Suprapubic skin (tissue), 4 donors: Measurements from ENCODE around the gene PARP6.

ENCODE experiments used
- EP300 ChIP-seq: sonication (generic); formaldehyde crosslinking; IDR thresholded peaks from one replicate; pipeline ENCODE4 v1.6.1; 2017; ENCODE audit warnings: antibody characterized with exemption
- POLR2A ChIP-seq, 2 donors: fragments of 450-650 bp; IDR thresholded peaks; one replicate each; pipeline ENCODE4 v1.6.1; 2017; ENCODE audit warnings: antibody characterized with exemption in 2 of 2, mild to moderate bottlenecking in 2 of 2, moderate library complexity in 2 of 2
- POLR2AphosphoS5 ChIP-seq, 3 donors: sonication (generic); formaldehyde crosslinking; IDR thresholded peaks; one replicate each; pipeline ENCODE4 v1.6.1; 2017; ENCODE audit warnings: antibody characterized with exemption in 3 of 3
- TF ChIP-seq, protein P1 (sequence below), 2 donors: fragments of 200-600 bp in 1 of 2; fragments of 450-650 bp in 1 of 2; sonication (generic) in 1 of 2; IDR thresholded peaks; one replicate each; pipeline ENCODE4 v1.5.1; 2016 to 2019; ENCODE audit warnings: antibody characterized with exemption in 2 of 2, mild to moderate bottlenecking in 1 of 2, moderate library complexity in 1 of 2

DNA sequence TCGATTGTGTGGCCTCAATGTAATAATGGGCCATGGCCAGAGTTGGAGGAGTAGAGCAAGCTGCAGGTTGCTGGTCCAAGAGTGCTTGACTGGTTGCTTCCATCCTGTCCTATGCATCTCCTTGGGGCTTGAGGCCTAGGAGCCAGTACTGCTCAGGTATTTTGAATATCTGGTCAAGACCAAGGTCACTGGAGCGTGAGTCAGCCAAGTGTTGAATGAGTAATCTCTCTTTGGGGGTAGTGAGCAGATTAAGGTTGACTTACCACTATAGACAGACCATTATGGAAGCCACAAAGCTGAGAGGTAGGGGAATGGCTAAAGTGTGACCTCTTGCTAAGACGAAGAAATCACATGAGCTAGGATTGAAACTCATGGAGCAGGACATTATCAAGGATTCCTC is 9.4 kb upstream of the PARP6 start:
- TF ChIP-seq, protein P1, sequence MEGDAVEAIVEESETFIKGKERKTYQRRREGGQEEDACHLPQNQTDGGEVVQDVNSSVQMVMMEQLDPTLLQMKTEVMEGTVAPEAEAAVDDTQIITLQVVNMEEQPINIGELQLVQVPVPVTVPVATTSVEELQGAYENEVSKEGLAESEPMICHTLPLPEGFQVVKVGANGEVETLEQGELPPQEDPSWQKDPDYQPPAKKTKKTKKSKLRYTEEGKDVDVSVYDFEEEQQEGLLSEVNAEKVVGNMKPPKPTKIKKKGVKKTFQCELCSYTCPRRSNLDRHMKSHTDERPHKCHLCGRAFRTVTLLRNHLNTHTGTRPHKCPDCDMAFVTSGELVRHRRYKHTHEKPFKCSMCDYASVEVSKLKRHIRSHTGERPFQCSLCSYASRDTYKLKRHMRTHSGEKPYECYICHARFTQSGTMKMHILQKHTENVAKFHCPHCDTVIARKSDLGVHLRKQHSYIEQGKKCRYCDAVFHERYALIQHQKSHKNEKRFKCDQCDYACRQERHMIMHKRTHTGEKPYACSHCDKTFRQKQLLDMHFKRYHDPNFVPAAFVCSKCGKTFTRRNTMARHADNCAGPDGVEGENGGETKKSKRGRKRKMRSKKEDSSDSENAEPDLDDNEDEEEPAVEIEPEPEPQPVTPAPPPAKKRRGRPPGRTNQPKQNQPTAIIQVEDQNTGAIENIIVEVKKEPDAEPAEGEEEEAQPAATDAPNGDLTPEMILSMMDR (IDR thresholded peaks at IDR 0.05), result no peak
- TF ChIP-seq POLR2A (IDR thresholded peaks at IDR 0.05) (no peak), EP300 (no peak), POLR2AphosphoS5 (IDR thresholded peaks at IDR 0.05) (no peak)
